HepG2 (cell line): ENCODE data around the gene SDR39U1. TPM values are rescaled to one million over a fixed set of nuclear protein-coding genes. Genes with fewer than 3 reads are reported as not detected.
A peak's percentile ranks its signal among the peaks of the same experiment; 100 is the strongest.

Experiments used
- CCAR2 ChIP-seq: fragments of 200-400 bp; formaldehyde crosslinking; optimal IDR thresholded peaks from 2 replicates; pipeline ENCODE3; 2018; ENCODE audit warnings: low read depth, mild to moderate bottlenecking, low read length, moderate library complexity
- HHEX ChIP-seq: IDR thresholded peaks from 2 replicates; pipeline ENCODE4 v1.6.1; 2016; ENCODE audit warnings: control low read depth
- KLF16 ChIP-seq, 2 experiments: sonication (generic) in 1 of 2; formaldehyde crosslinking in 1 of 2; IDR thresholded peaks; 2 replicates each; pipeline versions ENCODE4 v1.6.1 to v1.8.0; 2016 to 2023; ENCODE audit warnings: missing genetic modification reagents in 2 of 2, missing compliant biosample characterization in 1 of 2
- MTA3 ChIP-seq: sonication (generic); formaldehyde crosslinking; IDR thresholded peaks from 2 replicates; pipeline ENCODE4 v1.4.0; 2020; ENCODE audit warnings: missing genetic modification reagents
- RARG ChIP-seq: sonication (generic); formaldehyde crosslinking; IDR thresholded peaks from 2 replicates; pipeline ENCODE4 v1.4.0; 2020; ENCODE audit warnings: low read depth, mild to moderate bottlenecking, missing genetic modification reagents
- SALL1 ChIP-seq: sonication (generic); formaldehyde crosslinking; IDR thresholded peaks from 2 replicates; pipeline ENCODE4 v1.8.0; 2022; ENCODE audit warnings: mild to moderate bottlenecking, missing genetic modification reagents
- STAG1 ChIP-seq: sonication (generic); formaldehyde crosslinking; IDR thresholded peaks from 2 replicates; pipeline ENCODE4 v1.4.0; 2020; ENCODE audit warnings: missing genetic modification reagents
- TEAD3 ChIP-seq: optimal IDR thresholded peaks from 2 replicates; pipeline ENCODE3; 2016; ENCODE audit warnings: borderline replicate concordance
- TOPORS ChIP-seq: sonication (generic); formaldehyde crosslinking; IDR thresholded peaks from 2 replicates; pipeline ENCODE4 v1.8.0; 2023; ENCODE audit warnings: mild to moderate bottlenecking, missing genetic modification reagents
- U2AF1 ChIP-seq: fragments of 200-400 bp; formaldehyde crosslinking; optimal IDR thresholded peaks from 2 replicates; pipeline ENCODE3; 2017; ENCODE audit warnings: mild to moderate bottlenecking, low read depth, low read length
- ZNF33B ChIP-seq: sonication (generic); formaldehyde crosslinking; IDR thresholded peaks from 2 replicates; pipeline ENCODE4 v1.5.1; 2020; ENCODE audit warnings: mild to moderate bottlenecking, missing genetic modification reagents
- ZNF782 ChIP-seq: sonication (generic); formaldehyde crosslinking; IDR thresholded peaks from 2 replicates; pipeline ENCODE4 v1.4.0; 2020; ENCODE audit warnings: missing genetic modification reagents, mild to moderate bottlenecking, borderline replicate concordance
- polyA plus RNA-seq, 8 experiments: library from polyadenylated mRNA; depleted of rRNA in 3 of 8; stranded (reverse) in 7 of 8; unstranded in 1 of 8; fragments of >200 nt; fragmentation: Illumina TruSeq in 4 of 8; extraction: Trizol in 4 of 8; gene quantifications; 2 replicates each; pipeline versions ENCODE4 v1.2.1 to v1.2.3, GENCODE V29; 2011 to 2016; ENCODE audit warnings: low read depth in 4 of 8, missing spikeins in 1 of 8, mixed read lengths in 1 of 8; ENCODE audit not compliant: insufficient read depth in 1 of 8
- total RNA-seq, 5 experiments: library from RNA; depleted of rRNA; stranded (reverse); fragments of >200 nt; fragmentation: Illumina TruSeq; extraction: Trizol; gene quantifications; 2 replicates each; pipeline ENCODE4 v1.2.3, GENCODE V29; 2016; ENCODE audit warnings: low read depth in 1 of 5
- TF ChIP-seq, protein P1 (sequence below): sonication (generic); formaldehyde crosslinking; IDR thresholded peaks from 2 replicates; pipeline ENCODE4 v1.4.0; 2020; ENCODE audit warnings: mild to moderate bottlenecking, missing genetic modification reagents
- TF ChIP-seq, protein P2 (sequence below): sonication (generic); formaldehyde crosslinking; IDR thresholded peaks from 2 replicates; pipeline ENCODE4 v1.4.0; 2020; ENCODE audit warnings: missing genetic modification reagents
- TF ChIP-seq, protein P3 (sequence below): sonication (generic); formaldehyde crosslinking; IDR thresholded peaks from 2 replicates; pipeline ENCODE4 v1.5.0; 2020; ENCODE audit warnings: missing genetic modification reagents
- TF ChIP-seq, protein P4 (sequence below), 2 experiments: sonication (generic) in 1 of 2; formaldehyde crosslinking in 1 of 2; IDR thresholded peaks; 2 replicates each; pipeline versions ENCODE4 v1.4.0 to v1.6.1; 2016 to 2020; ENCODE audit warnings: borderline replicate concordance in 1 of 2, low read depth in 1 of 2, mild to moderate bottlenecking in 1 of 2, missing genetic modification reagents in 1 of 2
- TF ChIP-seq, protein P5 (sequence below): sonication (generic); formaldehyde crosslinking; IDR thresholded peaks from 2 replicates; pipeline ENCODE4 v1.5.0; 2020; ENCODE audit warnings: missing genetic modification reagents
- TF ChIP-seq, protein P6 (sequence below): sonication (generic); formaldehyde crosslinking; IDR thresholded peaks from 2 replicates; pipeline ENCODE4 v1.9.0; 2021; ENCODE audit warnings: missing genetic modification reagents, borderline replicate concordance

Gene SDR39U1
- total and polyA plus RNA-seq, 2 of the 13 experiments (the other 11 are each of a cell fraction or from before 2014, with no cell fraction given): 34.4 to 129 TPM

DNA sequence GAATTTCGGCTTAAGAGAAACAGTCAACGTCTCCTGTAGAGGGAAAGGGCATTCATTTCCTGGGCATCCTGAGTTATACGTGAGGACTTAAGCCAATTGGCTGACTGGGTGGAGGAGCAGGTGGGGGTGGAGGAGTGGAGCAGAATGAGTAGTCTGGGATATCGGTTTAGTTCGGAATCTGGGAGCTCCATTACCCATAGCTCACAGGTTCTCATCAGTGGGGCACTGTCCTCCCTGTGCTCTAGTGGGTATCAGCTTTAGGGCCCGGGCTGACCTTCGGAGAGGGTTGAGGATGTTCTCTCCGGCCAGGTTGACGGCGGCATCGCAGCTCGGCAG lies 704 bp downstream of the SDR39U1 start (continued):
- no peak for TF ChIP-seq SALL1
- TF ChIP-seq ZNF33B (CRISPR knock-in tag): no peak
- TF ChIP-seq KLF16 (CRISPR knock-in tag; IDR thresholded peaks at IDR 0.05): no peak
- TF ChIP-seq, protein P1, sequence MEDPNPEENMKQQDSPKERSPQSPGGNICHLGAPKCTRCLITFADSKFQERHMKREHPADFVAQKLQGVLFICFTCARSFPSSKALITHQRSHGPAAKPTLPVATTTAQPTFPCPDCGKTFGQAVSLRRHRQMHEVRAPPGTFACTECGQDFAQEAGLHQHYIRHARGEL (CRISPR knock-in tag): no peak
- peak; percentile 8 for TF ChIP-seq CCAR2
- TF ChIP-seq, protein P2, sequence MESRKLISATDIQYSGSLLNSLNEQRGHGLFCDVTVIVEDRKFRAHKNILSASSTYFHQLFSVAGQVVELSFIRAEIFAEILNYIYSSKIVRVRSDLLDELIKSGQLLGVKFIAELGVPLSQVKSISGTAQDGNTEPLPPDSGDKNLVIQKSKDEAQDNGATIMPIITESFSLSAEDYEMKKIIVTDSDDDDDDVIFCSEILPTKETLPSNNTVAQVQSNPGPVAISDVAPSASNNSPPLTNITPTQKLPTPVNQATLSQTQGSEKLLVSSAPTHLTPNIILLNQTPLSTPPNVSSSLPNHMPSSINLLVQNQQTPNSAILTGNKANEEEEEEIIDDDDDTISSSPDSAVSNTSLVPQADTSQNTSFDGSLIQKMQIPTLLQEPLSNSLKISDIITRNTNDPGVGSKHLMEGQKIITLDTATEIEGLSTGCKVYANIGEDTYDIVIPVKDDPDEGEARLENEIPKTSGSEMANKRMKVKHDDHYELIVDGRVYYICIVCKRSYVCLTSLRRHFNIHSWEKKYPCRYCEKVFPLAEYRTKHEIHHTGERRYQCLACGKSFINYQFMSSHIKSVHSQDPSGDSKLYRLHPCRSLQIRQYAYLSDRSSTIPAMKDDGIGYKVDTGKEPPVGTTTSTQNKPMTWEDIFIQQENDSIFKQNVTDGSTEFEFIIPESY (CRISPR knock-in tag): no peak
- no peak for TF ChIP-seq HHEX (CRISPR knock-in tag)
- no peak for TF ChIP-seq TOPORS
- no peak for TF ChIP-seq MTA3 (CRISPR knock-in tag)
- TF ChIP-seq, protein P3, sequence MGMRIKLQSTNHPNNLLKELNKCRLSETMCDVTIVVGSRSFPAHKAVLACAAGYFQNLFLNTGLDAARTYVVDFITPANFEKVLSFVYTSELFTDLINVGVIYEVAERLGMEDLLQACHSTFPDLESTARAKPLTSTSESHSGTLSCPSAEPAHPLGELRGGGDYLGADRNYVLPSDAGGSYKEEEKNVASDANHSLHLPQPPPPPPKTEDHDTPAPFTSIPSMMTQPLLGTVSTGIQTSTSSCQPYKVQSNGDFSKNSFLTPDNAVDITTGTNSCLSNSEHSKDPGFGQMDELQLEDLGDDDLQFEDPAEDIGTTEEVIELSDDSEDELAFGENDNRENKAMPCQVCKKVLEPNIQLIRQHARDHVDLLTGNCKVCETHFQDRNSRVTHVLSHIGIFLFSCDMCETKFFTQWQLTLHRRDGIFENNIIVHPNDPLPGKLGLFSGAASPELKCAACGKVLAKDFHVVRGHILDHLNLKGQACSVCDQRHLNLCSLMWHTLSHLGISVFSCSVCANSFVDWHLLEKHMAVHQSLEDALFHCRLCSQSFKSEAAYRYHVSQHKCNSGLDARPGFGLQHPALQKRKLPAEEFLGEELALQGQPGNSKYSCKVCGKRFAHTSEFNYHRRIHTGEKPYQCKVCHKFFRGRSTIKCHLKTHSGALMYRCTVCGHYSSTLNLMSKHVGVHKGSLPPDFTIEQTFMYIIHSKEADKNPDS (CRISPR knock-in tag): peak; percentile 2; the same call in 1 of the 2 replicates
- TF ChIP-seq, protein P4, sequence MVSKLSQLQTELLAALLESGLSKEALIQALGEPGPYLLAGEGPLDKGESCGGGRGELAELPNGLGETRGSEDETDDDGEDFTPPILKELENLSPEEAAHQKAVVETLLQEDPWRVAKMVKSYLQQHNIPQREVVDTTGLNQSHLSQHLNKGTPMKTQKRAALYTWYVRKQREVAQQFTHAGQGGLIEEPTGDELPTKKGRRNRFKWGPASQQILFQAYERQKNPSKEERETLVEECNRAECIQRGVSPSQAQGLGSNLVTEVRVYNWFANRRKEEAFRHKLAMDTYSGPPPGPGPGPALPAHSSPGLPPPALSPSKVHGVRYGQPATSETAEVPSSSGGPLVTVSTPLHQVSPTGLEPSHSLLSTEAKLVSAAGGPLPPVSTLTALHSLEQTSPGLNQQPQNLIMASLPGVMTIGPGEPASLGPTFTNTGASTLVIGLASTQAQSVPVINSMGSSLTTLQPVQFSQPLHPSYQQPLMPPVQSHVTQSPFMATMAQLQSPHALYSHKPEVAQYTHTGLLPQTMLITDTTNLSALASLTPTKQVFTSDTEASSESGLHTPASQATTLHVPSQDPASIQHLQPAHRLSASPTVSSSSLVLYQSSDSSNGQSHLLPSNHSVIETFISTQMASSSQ (IDR thresholded peaks at IDR 0.05; ENCODE audit: low read depth): no peak
- TF ChIP-seq, protein P4 (CRISPR knock-in tag; IDR thresholded peaks at IDR 0.05; ENCODE audit: borderline replicate concordance): peak; percentile 47; the same call in 1 of the 2 replicates
- TF ChIP-seq, protein P5, sequence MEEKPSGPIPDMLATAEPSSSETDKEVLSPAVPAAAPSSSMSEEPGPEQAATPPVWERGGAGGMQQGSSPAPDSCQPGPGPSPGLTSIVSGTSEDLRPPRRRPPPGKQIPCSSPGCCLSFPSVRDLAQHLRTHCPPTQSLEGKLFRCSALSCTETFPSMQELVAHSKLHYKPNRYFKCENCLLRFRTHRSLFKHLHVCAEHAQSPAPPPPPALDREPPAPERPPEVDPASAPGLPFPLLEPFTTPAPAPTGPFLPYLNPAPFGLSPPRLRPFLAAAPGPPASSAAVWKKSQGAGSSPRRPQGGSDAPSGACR (CRISPR knock-in tag): peak; percentile 15; the same call in 1 of the 2 replicates
- TF ChIP-seq, protein P6, sequence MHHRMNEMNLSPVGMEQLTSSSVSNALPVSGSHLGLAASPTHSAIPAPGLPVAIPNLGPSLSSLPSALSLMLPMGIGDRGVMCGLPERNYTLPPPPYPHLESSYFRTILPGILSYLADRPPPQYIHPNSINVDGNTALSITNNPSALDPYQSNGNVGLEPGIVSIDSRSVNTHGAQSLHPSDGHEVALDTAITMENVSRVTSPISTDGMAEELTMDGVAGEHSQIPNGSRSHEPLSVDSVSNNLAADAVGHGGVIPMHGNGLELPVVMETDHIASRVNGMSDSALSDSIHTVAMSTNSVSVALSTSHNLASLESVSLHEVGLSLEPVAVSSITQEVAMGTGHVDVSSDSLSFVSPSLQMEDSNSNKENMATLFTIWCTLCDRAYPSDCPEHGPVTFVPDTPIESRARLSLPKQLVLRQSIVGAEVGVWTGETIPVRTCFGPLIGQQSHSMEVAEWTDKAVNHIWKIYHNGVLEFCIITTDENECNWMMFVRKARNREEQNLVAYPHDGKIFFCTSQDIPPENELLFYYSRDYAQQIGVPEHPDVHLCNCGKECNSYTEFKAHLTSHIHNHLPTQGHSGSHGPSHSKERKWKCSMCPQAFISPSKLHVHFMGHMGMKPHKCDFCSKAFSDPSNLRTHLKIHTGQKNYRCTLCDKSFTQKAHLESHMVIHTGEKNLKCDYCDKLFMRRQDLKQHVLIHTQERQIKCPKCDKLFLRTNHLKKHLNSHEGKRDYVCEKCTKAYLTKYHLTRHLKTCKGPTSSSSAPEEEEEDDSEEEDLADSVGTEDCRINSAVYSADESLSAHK: peak; percentile 20; the same call in 1 of the 2 replicates
- no peak for TF ChIP-seq RARG (CRISPR knock-in tag)
- TF ChIP-seq U2AF1: no peak
- no peak; the same call in 1 of the 2 replicates for TF ChIP-seq ZNF782
- TF ChIP-seq TEAD3 (CRISPR knock-in tag): no peak
- TF ChIP-seq STAG1 (CRISPR knock-in tag): no peak
